Umbilical cord (tissue), 2 donors: ENCODE measurements around the gene UVRAG. TPM values are rescaled to one million over a fixed set of nuclear protein-coding genes. Genes with fewer than 3 reads are reported as not detected.
"Not testable (repeated sequence)": the region's sequence is repeated elsewhere in the genome, so short reads cannot be mapped to it uniquely, and the experiment has no call there.

ENCODE experiments used
- DNase-seq: peaks from one replicate; pipeline ENCODE4 v3.0.0-alpha.2; 2015; ENCODE audit warnings: low spot score
- total RNA-seq: library from RNA; depleted of rRNA; stranded (reverse); fragments of >200 nt; gene quantifications from one replicate; pipeline ENCODE4 v1.2.3, GENCODE V29; 2014; ENCODE audit warnings: low replicate concordance; ENCODE audit not compliant: insufficient read depth

UVRAG gene
- total RNA-seq, 1 donor from 2014 or later: 20.0 TPM

DNA sequence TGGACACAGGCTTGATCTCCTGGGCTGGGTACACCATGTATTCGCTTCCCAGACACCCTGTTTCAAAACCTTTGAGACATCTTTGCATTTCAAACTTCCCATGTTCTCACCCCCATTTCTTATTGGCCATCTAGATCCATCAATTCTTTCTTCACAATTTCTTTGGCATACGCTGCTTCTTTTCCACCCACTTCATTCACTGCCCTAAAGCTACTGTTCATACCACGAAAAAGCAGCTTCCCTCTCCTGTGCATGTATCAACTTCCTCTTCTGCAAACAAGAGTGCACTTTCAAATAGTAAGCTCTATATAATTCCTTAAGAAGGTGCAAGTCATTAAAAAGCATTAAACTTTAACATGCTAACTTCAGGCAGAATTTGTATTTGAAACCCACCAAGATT is 21.4 kb downstream of the UVRAG start:
- DNase-seq: no peak

DNA sequence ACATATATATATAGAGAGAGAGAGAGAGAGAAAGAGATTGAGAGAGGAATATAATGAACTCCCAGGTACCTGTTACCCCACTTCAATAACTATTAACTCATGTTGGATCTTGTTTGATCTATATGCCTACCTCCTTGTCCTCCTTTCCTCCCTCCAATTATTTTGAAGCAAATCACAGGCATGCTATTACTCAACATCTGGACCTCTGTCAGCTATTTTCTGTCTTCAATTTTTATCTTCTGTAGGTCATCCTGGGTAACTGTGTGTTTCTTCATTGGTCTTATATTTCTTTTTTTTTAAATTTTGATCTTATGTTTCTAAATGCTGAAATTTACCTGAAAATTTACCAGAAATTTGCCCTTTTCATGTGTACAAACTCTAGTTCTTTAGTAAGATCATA is 24.8 kb downstream of the UVRAG start:
- DNase-seq: no peak

DNA sequence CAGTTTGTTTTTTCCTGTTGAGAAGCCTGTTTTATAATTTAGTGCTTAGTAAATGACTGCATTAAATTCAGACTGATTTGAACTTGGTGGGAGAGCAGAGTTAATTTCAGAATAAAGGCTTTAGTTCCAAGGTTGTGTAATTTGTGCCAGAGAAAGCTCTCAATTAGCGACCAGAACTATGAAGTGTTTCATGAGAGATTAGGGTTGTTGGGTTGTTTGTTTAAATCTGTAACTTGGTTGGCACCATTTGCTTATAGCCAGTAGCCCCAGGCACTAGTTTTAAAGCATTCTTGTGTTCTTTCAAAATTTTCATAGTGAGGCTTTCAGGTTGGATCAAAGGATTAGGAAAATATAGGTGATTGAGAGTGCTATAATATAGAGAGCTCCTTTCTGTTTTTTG is 25.5 kb downstream of the UVRAG start:
- no peak for DNase-seq

DNA sequence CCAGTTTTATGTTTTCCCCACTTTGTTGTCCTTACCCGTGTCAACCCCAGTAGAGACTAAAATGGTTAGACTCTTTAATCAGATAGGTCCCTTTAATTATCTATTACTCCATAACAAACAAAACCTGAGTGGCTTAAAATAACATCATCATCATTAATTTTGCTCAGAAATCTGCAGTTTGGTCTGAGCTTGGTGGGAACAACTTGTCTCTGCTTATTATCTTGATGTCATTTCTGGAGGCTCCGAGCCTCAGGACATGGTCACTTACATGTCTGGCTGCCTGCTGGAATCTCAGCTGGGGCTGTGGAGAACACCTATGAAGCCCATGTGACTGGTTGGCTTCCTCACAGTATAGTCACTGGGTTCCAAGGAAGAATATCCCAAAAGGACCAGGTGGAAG is 26.7 kb downstream of the UVRAG start:
- no peak for DNase-seq

DNA sequence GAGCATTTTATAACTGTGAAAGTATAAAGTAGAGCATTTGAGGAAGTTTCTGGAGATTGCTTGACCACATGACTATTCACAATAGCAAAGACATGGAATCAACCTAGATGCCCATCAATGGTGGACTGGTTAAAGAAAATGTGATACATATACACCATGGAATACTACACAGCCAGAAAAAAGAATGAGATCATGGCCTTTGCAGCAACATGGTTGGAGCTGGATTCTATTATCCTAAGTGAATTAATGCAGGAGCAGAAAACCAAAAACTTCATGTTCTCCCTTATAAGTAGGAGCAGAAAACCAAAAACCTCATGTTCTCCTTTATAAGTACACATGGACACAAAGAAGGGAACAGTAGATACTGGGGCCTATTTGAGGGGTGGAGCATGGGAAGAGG is 30.3 kb downstream of the UVRAG start:
- no peak for DNase-seq

DNA sequence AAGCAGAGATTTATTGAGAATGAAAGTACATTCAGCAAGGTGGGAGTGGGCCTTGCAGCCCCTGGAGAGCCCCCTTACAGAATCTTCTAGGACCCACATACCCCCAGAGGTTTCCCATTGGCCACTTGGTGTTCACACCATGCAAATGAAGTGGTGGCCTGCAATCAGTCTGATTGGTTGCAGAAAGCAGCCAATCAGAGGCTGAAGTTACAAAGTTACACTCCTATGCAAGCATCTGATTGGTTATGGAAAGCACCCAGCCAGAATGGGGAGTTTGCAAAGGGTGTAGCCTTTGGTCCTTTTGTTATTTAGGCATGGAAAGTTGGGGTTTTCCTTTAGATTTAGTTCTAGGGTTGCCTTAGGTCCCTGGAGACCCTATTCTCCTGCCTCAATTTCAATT is 34.9 kb downstream of the UVRAG start:
- no peak for DNase-seq

DNA sequence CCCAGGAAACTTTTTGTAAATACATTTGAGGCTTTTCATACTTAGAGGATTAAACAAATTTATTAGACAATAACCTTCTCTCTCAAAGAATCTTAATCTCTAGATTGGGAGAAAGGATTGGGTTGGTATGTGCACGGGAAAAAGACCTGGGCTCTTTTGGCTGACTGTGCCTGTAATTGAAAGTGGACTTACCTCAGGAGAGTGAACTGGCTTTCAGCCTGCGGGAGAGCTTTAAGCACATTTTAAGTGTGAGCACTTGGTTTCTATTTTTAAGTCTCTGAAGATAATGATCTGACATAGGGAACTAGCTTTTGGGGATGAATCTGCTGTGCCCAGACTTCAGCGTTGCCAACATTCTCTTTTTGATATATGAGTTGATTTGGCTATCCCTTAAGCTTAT is 35.8 kb downstream of the UVRAG start:
- DNase-seq: peak; percentile 15

DNA sequence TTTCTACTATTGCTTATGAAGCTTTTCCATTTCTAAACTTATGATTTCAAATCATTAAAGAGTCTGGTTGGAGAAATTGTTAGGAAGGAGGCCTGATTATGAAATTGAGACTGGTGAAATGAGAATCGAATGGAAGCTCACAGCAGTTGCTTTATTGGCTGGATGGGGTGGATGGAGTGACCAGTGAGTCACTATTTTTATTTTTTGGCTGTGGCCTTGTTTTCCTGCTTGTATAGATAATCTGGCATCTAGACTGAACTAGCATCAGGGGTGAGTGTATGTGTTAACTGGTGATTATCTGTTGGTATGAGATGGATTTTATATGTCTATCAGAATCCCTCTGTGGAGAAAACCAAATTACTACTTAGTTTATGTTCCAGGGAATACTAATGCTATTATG is 36.2 kb downstream of the UVRAG start:
- DNase-seq: no peak

DNA sequence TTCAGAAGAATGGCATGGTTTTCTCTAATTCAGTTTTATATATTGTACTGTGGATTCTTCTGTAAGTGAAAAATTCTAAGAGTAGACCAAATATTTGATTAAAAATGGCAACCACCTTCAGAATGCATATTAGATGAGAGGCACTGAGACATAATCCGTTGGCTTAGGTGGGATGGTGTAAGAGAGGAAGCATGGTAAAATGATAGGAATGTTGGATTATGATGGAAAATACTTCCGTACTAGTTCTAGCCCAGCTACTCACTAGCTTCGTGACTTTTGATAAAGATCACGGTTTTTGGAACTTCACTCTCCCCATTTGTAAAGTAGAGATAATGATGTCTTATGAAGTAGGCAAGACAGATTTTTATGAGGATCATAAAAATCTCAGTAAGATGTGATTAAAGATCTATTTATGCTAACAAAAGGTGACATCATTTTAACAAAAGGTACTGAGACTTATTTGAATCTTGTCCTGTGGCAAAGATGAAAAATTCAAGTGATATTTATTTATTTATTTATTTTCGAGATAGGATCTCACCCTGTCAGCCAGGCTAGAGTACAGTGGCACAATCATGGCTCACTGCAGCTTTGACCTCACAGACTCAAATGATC is 37.5 kb downstream of the UVRAG start:
- no peak for DNase-seq

DNA sequence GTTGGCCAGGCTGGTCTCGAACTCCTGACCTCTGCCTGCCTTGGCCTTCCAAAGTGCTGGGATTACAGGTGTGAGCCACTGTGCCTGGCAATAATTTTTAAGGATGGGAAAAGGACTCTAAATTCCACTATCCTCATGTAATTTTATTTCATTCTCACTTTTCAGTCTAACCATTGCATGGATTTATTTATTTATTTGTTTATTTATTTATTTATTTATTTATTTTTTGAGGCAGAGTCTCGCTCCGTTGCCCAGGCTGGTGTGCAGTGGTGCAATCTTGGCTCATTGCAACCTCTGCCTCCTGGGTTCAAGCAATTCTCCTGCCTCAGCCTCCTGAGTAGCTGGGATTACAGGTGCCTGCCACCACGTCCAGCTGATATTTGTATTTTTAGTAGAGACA is 38.6 kb downstream of the UVRAG start:
- DNase-seq: not testable (repeated sequence)

DNA sequence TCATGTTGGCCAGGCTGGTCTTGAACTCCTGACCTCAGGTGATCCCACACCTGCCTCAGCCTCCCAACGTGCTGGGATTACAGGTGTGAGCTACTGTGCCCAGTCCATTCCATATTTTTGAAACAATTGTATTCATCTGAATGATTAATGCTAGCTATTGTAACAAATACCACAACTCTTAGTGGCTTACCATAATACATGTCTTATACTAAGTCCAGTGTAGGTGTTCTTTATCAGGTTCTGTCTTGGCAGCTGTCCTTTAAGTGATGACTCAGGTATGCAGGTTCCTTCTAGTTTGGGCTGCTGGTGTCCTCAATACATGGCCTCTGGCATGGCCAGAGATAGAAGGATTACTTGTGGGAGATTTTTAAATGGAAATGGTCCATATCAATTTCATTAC is 39.0 kb downstream of the UVRAG start:
- no peak for DNase-seq

DNA sequence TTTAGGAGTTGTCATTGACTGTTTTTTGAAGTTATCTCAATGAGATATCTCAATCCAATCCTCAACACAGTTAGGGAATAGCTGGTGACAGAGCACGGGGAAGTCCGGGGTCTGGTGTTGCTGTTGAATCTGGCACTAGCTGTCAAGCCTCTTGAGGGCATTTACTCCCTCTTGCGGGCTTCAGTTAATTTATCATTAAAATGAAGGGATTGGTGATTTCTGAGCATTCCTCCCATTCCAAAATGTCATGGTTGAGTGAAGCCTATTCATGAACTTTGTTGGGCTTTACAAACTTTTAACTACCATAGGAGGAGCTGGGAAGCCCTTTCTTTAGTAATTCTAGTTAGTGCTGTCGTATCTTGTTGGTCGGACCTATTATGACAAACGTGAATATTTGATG is 40.2 kb downstream of the UVRAG start:
- DNase-seq: no peak

DNA sequence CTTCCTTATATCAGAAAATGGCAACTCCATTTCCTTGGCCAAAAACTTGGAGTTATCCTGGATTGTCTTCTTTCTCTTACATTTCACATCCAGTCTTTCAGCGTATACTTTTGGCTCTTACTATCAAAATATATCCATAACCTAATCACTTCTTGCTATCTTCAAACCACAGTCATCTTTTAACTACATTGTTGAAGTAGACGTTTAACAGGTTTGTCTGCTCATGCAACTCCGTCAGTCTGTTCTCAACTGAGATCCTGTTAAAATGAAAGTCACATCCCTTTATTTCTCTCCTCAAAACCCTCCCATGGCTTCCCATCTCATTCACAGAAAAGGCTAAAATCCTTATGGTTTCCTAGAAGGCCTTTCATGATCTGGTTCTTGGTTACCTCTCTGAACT is 41.9 kb downstream of the UVRAG start:
- peak; percentile 23 for DNase-seq

DNA sequence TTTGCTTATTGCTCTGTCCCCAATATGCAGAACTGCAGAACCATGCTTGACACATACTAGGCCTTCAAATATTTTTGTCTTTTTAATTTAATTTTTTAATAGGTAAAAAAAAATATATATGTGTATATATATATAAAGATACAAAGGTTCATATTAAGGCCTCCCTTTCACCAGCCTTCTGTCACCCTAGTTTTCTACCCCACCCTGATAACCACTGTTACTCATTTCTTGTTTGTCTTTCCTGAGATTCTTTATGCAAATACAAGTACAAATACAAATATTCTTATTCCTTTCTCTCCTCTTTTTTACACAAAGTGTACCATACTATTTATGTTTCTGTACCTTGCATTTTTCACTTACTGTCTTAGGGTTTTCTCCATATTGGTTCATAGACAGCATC is 43.0 kb downstream of the UVRAG start:
- DNase-seq: no peak

DNA sequence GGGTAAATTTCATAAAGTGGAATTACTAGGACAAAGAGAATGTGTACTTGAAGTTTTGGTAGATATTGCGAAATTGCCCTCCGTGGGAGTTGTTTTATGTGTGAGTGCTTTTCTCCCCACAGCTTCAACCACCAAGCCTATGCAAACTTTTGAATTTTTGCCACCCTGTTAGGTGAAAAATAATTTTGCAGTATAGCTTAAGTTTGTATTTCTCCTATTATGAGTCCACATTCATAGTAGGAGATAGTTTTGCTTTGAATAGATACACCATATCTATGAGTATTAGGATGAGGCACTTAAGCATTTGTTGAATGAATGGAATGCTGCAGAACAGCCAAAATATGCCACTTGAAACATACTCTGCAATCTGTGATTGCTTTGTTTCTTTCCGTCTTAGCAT is 43.6 kb downstream of the UVRAG start:
- peak; percentile 71 for DNase-seq

DNA sequence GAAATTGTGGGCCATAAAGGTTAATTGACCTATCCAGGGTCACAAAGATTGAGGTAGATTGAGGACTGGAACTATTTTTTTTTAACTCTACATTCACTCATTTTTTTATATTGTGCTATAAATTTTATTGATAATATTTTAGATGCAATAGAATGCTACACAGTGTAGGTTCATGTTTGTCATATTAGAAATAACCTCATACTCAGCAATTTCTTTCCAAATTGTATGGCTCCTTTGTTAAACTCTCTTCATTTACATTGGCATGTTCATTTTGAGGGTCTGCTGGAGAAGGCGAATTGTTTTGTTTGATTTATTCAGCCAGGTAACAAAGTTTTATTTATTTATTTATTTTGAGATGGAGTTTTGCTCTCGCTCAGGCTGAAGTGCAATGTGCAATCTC is 44.6 kb downstream of the UVRAG start:
- no peak for DNase-seq

DNA sequence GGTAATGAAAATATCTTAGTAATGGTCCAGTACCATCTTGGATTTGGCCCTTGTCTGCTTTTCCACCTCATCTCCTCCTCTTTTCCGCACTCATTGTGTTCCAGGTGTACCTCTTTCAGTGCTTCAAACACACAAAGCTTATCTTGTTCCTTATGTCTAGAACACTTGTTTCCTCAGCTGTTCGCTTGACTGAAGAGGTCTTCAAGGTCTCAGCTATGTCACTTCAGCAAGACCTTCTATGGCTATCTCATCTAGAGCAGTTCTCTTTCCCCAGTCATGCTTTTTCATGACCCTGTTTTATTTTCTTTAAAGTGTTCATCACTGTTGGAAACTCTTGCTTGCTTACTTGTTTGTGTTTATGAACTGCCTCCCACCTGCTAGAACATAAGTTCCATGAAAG is 47.4 kb downstream of the UVRAG start:
- DNase-seq: no peak

DNA sequence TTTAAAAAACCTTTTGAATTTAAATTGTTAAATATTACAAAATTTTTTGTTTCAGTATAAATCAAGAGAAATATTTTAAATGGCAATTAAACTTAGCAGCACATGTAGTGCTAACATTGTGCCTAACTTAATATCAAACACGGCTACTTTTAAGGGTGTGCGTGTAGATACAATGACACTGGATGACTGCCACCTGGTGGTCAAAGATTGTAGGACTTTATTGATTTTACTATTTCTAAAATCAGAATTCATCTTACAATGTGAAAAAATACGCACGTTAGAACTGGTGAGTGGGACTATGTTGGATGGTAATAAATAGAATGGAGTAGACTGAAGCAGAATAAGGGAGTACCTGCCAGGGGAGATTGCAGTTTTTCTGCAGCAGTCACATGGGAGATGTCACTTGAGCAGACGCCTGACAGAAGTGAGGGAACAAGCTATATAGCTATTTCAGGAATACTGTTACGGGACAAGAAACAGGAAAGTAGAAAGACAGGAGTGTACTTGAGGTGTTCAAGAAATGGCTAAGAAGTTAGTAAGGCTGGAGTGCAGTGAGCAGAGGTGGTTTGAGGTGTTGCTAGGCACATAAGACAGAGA is 52.9 kb downstream of the UVRAG start:
- peak; percentile 37 for DNase-seq

DNA sequence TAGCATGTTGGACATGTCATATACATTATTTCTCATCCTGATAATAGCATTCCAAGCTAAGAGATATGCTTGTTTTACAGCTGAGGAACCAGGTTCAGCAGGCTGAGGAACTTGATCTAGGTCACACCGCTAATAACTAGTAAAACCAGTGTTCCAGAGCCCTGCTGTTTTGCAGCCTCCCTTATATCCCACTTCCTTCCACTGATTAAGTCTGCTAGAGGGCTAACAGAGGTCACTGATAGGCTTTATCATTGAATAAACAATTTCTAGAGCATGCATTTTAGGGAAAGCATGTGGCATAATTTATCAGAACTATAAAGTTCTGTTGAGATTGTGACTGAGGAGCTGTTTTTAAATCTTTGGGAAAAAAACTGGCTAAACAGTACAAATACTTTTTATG is 54.0 kb downstream of the UVRAG start:
- peak; percentile 39 for DNase-seq

DNA sequence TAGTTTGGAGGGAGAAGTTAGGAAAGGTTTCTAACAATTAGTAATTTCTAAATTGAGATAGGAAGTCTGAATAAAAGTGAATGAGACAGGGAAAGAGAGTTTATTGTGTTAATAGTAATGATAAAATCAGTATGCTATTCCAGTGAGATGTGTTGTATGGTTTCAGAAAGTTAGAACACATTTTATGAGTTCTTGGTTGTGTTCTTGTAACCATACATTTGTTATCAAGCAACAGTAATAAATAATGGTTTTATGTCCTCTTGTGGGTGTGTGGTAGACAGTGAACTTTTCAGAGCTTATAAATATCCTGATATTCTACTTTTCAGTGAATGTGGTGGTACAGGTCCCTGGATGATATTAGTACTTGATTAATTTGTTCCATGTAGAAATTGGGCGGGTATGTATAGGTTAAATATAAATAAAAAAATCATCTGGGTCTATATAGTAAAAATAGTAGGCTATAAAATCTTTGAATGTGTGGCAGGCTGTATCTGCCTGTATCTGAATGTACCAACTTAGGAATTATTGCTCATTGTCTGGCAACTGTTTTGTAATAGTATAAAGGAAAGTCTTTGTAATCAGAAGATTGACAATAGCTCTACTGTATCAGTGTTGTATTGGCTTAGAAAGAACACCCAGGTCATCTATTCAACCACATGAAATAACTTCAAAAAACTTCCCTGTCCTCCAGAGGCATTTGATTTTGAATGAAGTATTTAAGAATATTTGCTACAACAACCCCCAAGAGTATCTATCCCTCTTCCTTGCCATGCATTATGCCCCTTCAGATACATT is 54.8 kb downstream of the UVRAG start:
- DNase-seq: no peak

DNA sequence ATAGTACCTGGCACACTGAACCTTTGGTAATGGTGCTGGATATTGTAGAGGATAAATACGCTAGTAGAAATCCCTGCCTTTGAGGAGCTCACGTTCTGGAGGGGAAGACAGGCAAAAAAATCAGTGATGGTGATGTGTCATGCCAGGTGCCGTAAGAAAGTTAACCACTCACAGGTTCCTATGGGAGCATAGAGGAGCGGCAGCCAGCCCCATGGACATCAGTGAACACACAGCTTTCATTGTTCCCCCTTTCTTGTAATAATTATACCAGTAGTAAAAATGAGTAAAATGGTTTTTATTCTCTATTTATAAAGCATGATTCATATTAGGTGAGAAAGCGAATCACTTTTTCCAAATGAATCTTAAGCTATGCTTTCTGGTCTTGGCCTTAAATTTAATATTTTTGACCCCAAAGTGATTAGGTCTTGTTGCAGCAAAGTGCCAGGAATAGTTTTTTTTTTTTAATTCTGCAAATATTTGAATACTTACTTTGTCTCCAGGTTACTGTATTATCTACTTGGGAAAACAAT is 57.9 kb downstream of the UVRAG start:
- DNase-seq: no peak

DNA sequence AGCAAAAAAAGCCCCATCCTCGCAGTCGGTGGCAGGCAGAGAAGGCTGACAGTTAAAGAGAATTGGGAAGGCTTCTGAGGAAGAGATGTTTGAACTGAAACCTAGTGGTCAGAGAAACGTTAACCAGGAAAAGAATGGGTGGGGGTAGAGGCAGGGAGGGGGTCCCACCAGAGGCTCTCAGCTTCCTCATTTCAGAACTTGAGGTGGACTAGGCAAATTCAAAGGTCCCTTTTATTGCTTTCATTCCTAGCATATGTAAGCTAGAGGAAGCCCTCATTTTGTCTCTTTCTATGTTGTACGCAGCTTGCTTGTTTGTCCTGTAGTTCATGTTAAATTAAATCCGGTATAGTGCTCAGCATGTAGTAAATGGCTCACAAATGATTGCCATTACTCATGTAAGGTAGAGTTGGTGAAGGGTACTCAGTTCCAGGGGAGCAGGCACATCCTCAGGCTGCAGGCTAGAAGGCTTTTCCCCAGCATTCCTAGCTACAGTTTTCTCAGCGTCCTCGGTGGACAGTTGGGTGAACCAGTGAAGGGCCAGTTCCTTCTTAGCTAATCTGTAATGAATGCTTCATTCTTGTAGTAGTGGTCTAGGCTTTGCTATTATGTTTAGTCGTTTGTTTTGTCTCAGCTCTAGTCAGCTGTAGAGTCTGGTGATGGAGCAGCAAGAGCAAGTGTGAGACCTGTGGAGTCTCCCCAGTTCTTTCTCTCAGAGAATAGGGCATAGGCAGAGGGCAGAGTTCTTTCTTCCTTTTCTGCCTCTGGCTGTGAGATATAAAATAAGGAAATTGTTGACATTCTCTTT is 58.6 kb downstream of the UVRAG start:
- no peak for DNase-seq
